HepG2 (cell line): Measurements from ENCODE around the gene TRIM5. TPM values are rescaled to one million over a fixed set of nuclear protein-coding genes. Genes with fewer than 3 reads are reported as not detected.
"Not testable (repeated sequence)": the region's sequence is repeated elsewhere in the genome, so short reads cannot be mapped to it uniquely, and the experiment has no call there.

Source experiments
- ATAC-seq: fragments of 200-7000 bp; cut with Tn5 transposase; 3 replicates; pipeline ENCODE4 v1.9.1; 2020; ENCODE audit warnings: mild to moderate bottlenecking, moderate library complexity
- BruUV-seq: library from RNA; stranded (reverse); fragments of 400-500 nt; replicated peaks from 2 replicates; lab custom pipeline; 2021; lab: Mats Ljungman, UMichigan
- CTCF ChIA-PET: fragments of 300-600 bp; formaldehyde crosslinking; extraction: SDS; loops from one replicate; lab custom pipeline; 2021; ENCODE audit warnings: low total read pairs, inconsistent platforms, low intra/inter-chr PET ratio; lab: Yijun Ruan, JAX
- POLR2A ChIA-PET: fragments of 350-600 bp; sonication (Branson Sonifier 250); formaldehyde crosslinking; loops from one replicate; lab custom pipeline; 2020; ENCODE audit warnings: antibody characterized with exemption, inconsistent platforms; lab: Yijun Ruan, JAX
- DNase-seq: peaks from one replicate; pipeline ENCODE4 v3.0.0-alpha.2; 2015; ENCODE audit warnings: low spot score
- FAIRE-seq: peaks from 3 replicates; lab custom pipeline; 2011; peaks lifted over from hg19 to GRCh38; lab: Jason Lieb, UNC
- H2AFZ ChIP-seq: one replicate; pipeline ENCODE4 v1.6.1; 2011; ENCODE audit warnings: low read length, inconsistent platforms
- H3K27ac ChIP-seq: fragments of 300-600 bp; 3 replicates; pipeline ENCODE4 v1.8.0; 2011; ENCODE audit warnings: mixed run types, mild to moderate bottlenecking, mixed read lengths, low read length, inconsistent platforms; ENCODE audit not compliant: insufficient read depth; ENCODE audit errors: extremely low read length
- H3K27me3 ChIP-seq, 2 experiments: fragments of 200-600 bp in 1 of 2; 2 replicates in 1 of 2; 3 replicates in 1 of 2; pipeline versions ENCODE4 v1.6.0 to v1.8.0; 2011; ENCODE audit warnings: low read length in 2 of 2, mild to moderate bottlenecking in 2 of 2, moderate library complexity in 2 of 2, inconsistent platforms in 1 of 2; ENCODE audit not compliant: insufficient read depth in 2 of 2, control insufficient read depth in 1 of 2
- H3K36me3 ChIP-seq, 2 experiments: fragments of 200-600 bp in 1 of 2; replicated peaks in 1 of 2; 2 replicates in 1 of 2; 3 replicates in 1 of 2; pipeline versions ENCODE4 v1.5.1 to v1.8.0; 2011; ENCODE audit warnings: low read length in 2 of 2, inconsistent platforms in 1 of 2; ENCODE audit not compliant: insufficient read depth in 2 of 2, control insufficient read depth in 1 of 2
- H3K4me1 ChIP-seq: 2 replicates; pipeline ENCODE4 v1.5.1; 2012; ENCODE audit warnings: low read length, inconsistent platforms; ENCODE audit not compliant: insufficient read depth
- H3K4me2 ChIP-seq: 2 replicates; pipeline ENCODE4 v1.6.0; 2011; ENCODE audit warnings: low read depth, low read length, inconsistent platforms
- H3K4me3 ChIP-seq, 3 experiments: fragments of 200-600 bp in 1 of 3; sonication (generic), shearing (Covaris generic) in 1 of 3; replicated peaks in 1 of 3; 2 replicates each; pipeline ENCODE4 v1.5.1; 2011 to 2016; ENCODE audit warnings: low read length in 3 of 3, inconsistent platforms in 2 of 3, low read depth in 2 of 3, mild to moderate bottlenecking in 2 of 3, control low read depth in 1 of 3, mixed read lengths in 1 of 3; ENCODE audit not compliant: insufficient read depth in 1 of 3
- H3K79me2 ChIP-seq: one replicate; pipeline ENCODE4 v1.6.1; 2011; ENCODE audit warnings: low read length, inconsistent platforms; ENCODE audit not compliant: insufficient read depth
- H3K9ac ChIP-seq: 2 replicates; pipeline ENCODE4 v1.6.0; 2011; ENCODE audit warnings: mild to moderate bottlenecking, low read depth, low read length, inconsistent platforms; ENCODE audit not compliant: insufficient read depth
- H3K9me3 ChIP-seq: 2 replicates; pipeline ENCODE4 v1.5.1; 2012; ENCODE audit warnings: mild to moderate bottlenecking, low read length
- H4K20me1 ChIP-seq: 2 replicates; pipeline ENCODE4 v1.6.0; 2011; ENCODE audit warnings: inconsistent platforms, mild to moderate bottlenecking, low read length, moderate library complexity; ENCODE audit not compliant: insufficient read depth
- E2F2 ChIP-seq: sonication (generic); formaldehyde crosslinking; IDR thresholded peaks from 2 replicates; pipeline ENCODE4 v1.4.0; 2020; ENCODE audit warnings: missing genetic modification reagents, borderline replicate concordance
- FOXC1 ChIP-seq: sonication (generic); formaldehyde crosslinking; IDR thresholded peaks from 2 replicates; pipeline ENCODE4 v1.8.0; 2022; ENCODE audit warnings: mild to moderate bottlenecking, missing genetic modification reagents, borderline replicate concordance
- GATAD1 ChIP-seq: IDR thresholded peaks from 2 replicates; pipeline ENCODE4 v1.6.1; 2016; ENCODE audit warnings: missing genetic modification reagents, missing compliant biosample characterization
- GPBP1L1 ChIP-seq: sonication (generic); formaldehyde crosslinking; IDR thresholded peaks from 2 replicates; pipeline ENCODE4 v1.5.0; 2020; ENCODE audit warnings: mild to moderate bottlenecking, missing genetic modification reagents
- HMG20A ChIP-seq: IDR thresholded peaks from 2 replicates; pipeline ENCODE4 v1.6.1; 2016; ENCODE audit warnings: borderline replicate concordance
- NFE2L2 ChIP-seq: fragments of 150-350 bp; IDR thresholded peaks from 2 replicates; pipeline ENCODE4 v1.6.1; 2014; ENCODE audit warnings: low read length
- SNRNP70 ChIP-seq: fragments of 200-400 bp; formaldehyde crosslinking; IDR thresholded peaks from 2 replicates; pipeline ENCODE4 v1.6.1; 2017; ENCODE audit warnings: mild to moderate bottlenecking, low read depth, low read length, moderate library complexity
- XRCC5 ChIP-seq: fragments of 200-400 bp; formaldehyde crosslinking; optimal IDR thresholded peaks from 2 replicates; pipeline ENCODE3; 2017; ENCODE audit warnings: mild to moderate bottlenecking, low read length
- ZNF292 ChIP-seq: sonication (generic); formaldehyde crosslinking; IDR thresholded peaks from 2 replicates; pipeline ENCODE4 v1.8.1; 2022; ENCODE audit warnings: mild to moderate bottlenecking, low read depth, missing genetic modification reagents, borderline replicate concordance
- ZNF780A ChIP-seq: sonication (generic); formaldehyde crosslinking; IDR thresholded peaks from 2 replicates; pipeline ENCODE4 v1.8.0; 2022; ENCODE audit warnings: mild to moderate bottlenecking, missing genetic modification reagents, moderate library complexity
- ZNF878 ChIP-seq: sonication (generic); formaldehyde crosslinking; IDR thresholded peaks from 2 replicates; pipeline ENCODE4 v1.8.1; 2023; ENCODE audit warnings: mild to moderate bottlenecking, missing genetic modification reagents, moderate library complexity
- WGBS: methylation state at CpG from one replicate; pipeline ENCODE4 v1.1.6; 2017; ENCODE audit warnings: low lambda C conversion rate; 5-methylcytosine and 5-hydroxymethylcytosine counted together
- in situ Hi-C: cut with HindIII; loops from 2 replicates; pipeline ENCODE4 v1.10.0; 2017; ENCODE audit warnings: low pct_unique_long_range_greater_than_20kb; ENCODE audit not compliant: extremely low pct_ligation_motif_present
- intact Hi-C: fragments of 100-400 bp; cut with micrococcal nuclease; formaldehyde crosslinking; loops from one replicate; pipeline ENCODE4 v1.10.0; 2022; ENCODE audit not compliant: unreplicated experiment
- polyA plus RNA-seq, 8 experiments: library from polyadenylated mRNA; depleted of rRNA in 3 of 8; stranded (reverse) in 7 of 8; unstranded in 1 of 8; fragments of >200 nt; fragmentation: Illumina TruSeq in 4 of 8; extraction: Trizol in 4 of 8; gene quantifications; 2 replicates each; pipeline versions ENCODE4 v1.2.1 to v1.2.3, GENCODE V29; 2011 to 2016; ENCODE audit warnings: low read depth in 4 of 8, missing spikeins in 1 of 8, mixed read lengths in 1 of 8; ENCODE audit not compliant: insufficient read depth in 1 of 8
- total RNA-seq, 5 experiments: library from RNA; depleted of rRNA; stranded (reverse); fragments of >200 nt; fragmentation: Illumina TruSeq; extraction: Trizol; gene quantifications; 2 replicates each; pipeline ENCODE4 v1.2.3, GENCODE V29; 2016; ENCODE audit warnings: low read depth in 1 of 5
- TF ChIP-seq, protein P1 (sequence below): sonication (generic); formaldehyde crosslinking; IDR thresholded peaks from 2 replicates; pipeline ENCODE4 v1.5.0; 2020; ENCODE audit warnings: mild to moderate bottlenecking, missing genetic modification reagents, moderate library complexity

The TRIM5 gene
- total and polyA plus RNA-seq, 2 of the 13 experiments (the other 11 are each of a cell fraction or from before 2014, with no cell fraction given): 7.8 to 13.1 TPM

DNA sequence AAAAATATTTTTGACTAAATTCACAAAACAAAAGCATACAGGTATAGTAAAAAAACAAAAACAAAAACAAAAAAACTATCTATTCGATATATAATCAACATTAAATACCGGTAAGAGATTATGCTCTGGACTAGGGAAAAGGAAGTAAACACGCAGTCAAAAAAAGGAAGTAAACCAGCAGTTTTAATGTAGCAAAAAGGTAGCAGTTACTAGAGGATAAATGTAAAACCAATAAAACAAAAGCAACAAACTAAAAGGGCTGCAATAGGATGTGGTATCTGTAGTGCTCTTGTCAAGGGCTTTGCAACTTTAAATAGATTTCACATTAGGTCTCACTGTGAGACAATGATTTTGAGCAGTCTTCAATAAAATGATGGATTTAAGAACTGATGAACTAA is 7.1 kb upstream of the TRIM5 start (continued):
- TF ChIP-seq HMG20A (CRISPR knock-in tag) (no peak), XRCC5 (no peak), FOXC1 (CRISPR knock-in tag) (no peak), E2F2 (CRISPR knock-in tag) (no peak)

- H3K27ac ChIP-seq, H3K9ac ChIP-seq, POLR2A ChIA-PET, FAIRE-seq, intact Hi-C loops, H3K4me1 ChIP-seq, H3K9me3 ChIP-seq, H3K4me2 ChIP-seq, BruUV-seq, H3K79me2 ChIP-seq, H2AFZ ChIP-seq, ATAC-seq, in situ Hi-C loops, H3K4me3 ChIP-seq, H3K36me3 ChIP-seq, CTCF ChIA-PET, DNase-seq, H4K20me1 ChIP-seq, H3K27me3 ChIP-seq: not testable (repeated sequence)
- WGBS: 61% methylated on average over 11 of the region's 12 CpGs
Measured at GRCh38 chr11:5691238-5691963, 6.5 kb upstream of the TRIM5 start.

GRCh38 chr11:5690736-5691135 is 5.9 kb upstream of the TRIM5 start:
- H3K4me2 ChIP-seq: no peak overlapping the region
- 86% methylated on average over 5 of the region's 5 CpGs for WGBS
- H3K27ac ChIP-seq: no peak overlapping the region
- no peak overlapping the region for H2AFZ ChIP-seq
- no peaks in the 10 kb centered on the region for H3K4me1 ChIP-seq
- intact Hi-C loops (no loop called here), in situ Hi-C loops (no loop called here)
- no peak overlapping the region for H3K9ac ChIP-seq
- DNase-seq: no peak
- BruUV-seq: no TSS peak
- H3K4me3 ChIP-seq: no peak overlapping the region
- H3K36me3 ChIP-seq: no peaks in the 10 kb centered on the region
- no peaks in the 10 kb centered on the region; a peak in 1 of 5 replicates for H3K27me3 ChIP-seq
- no peaks in the 10 kb centered on the region for H3K9me3 ChIP-seq
- H3K79me2 ChIP-seq: no peaks in the 10 kb centered on the region
- ATAC-seq: no peak
- FAIRE-seq: no peak
- ChIA-PET CTCF (no interaction called here), POLR2A (no interaction called here)
- no peaks in the 10 kb centered on the region for H4K20me1 ChIP-seq
- no peak for TF ChIP-seq GPBP1L1 (CRISPR knock-in tag)
- TF ChIP-seq, protein P1, sequence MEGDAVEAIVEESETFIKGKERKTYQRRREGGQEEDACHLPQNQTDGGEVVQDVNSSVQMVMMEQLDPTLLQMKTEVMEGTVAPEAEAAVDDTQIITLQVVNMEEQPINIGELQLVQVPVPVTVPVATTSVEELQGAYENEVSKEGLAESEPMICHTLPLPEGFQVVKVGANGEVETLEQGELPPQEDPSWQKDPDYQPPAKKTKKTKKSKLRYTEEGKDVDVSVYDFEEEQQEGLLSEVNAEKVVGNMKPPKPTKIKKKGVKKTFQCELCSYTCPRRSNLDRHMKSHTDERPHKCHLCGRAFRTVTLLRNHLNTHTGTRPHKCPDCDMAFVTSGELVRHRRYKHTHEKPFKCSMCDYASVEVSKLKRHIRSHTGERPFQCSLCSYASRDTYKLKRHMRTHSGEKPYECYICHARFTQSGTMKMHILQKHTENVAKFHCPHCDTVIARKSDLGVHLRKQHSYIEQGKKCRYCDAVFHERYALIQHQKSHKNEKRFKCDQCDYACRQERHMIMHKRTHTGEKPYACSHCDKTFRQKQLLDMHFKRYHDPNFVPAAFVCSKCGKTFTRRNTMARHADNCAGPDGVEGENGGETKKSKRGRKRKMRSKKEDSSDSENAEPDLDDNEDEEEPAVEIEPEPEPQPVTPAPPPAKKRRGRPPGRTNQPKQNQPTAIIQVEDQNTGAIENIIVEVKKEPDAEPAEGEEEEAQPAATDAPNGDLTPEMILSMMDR (CRISPR knock-in tag): no peak
- TF ChIP-seq ZNF780A (CRISPR knock-in tag): no peak
- TF ChIP-seq ZNF292: no peak
- no peak for TF ChIP-seq SNRNP70
- TF ChIP-seq ZNF878 (CRISPR knock-in tag): no peak
- TF ChIP-seq GATAD1 (CRISPR knock-in tag): no peak
- no peak for TF ChIP-seq NFE2L2
